ENCODE results near the gene PRKCZ.

Gene PRKCZ

DNA sequence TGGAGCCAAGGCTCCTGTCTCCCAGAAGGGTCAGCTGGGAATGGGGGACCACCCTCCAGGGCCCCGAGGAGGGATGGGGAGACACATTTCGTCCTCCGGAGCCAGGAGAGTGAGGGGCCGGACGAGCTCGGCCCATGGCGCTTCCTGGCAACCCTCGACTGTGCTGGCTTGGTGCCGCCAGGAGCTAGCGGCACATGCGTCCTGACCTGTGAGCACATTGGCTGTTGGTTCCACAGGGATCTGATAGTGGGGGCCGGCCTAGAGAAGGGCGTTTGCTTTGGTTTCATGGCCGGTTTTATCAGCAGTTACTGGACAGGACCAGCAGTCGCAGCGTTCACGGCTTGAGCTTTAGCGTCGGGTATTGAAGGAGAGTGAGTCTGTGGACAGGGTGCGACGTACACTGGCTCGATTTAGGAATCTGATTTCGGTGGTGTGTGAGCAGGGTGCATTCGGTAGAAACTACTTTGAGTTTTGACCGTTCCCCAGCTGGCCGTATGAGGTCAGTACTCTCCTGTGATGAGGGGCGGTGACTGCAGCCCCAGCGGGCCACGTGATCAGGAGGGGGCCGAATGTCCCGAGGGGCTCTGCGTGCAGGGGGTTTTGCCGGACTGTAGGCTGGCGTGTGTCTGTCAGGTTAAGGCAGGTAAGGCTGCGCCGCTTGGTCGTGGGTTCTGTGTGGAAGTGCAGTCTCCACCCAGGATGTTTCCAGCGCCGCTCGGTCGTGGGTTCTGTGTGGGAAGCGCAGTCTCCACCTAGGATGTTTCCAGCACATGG lies 125.7 kb downstream of the PRKCZ start:
- no peak for DNase-seq (ENCODE audit: low read depth in 1 of 2, low spot score in 1 of 2)

DNA sequence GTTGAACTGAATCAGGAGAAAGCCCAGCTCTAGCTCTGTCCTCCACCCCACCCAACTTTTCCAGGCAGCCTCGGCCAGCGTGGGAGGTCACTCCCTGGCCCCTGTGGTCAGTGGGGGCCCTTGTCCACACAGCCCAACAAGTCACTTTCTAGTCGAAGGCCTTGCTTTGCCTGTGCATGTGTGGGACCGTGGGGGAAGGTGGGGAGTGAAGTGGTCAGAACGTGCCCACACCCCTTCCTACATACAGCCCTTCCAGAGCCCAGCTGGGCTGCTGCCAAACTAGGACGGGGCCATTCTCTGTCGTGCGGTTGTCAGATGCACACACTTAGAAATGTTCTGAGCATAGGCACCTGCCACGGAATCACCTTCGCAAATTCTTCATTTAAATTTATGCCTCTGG lies 126.4 kb downstream of the PRKCZ start:
- no peak for DNase-seq (ENCODE audit: low read depth in 1 of 2, low spot score in 1 of 2)

DNA sequence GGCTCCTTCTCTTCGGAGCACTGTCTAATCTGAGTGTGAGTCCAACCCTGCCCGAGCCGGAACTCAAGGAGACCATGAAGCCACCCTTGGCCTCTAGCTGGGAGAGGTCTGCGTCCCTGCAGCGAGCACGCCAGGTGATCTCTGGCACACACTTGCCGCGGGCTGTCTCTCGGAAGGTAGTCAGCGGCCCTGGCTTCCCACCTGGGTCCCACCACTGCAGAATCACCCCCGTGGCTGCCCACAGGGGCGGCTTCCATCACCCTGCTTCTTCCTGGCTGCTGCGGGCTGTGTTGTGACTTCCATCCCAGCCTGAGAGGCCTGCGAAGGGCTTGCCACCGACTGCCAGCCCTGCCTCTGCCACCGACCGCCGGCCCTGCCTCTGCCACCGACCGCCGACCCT lies 127.3 kb downstream of the PRKCZ start:
- no peak for DNase-seq (ENCODE audit: low read depth in 1 of 2, low spot score in 1 of 2)

DNA sequence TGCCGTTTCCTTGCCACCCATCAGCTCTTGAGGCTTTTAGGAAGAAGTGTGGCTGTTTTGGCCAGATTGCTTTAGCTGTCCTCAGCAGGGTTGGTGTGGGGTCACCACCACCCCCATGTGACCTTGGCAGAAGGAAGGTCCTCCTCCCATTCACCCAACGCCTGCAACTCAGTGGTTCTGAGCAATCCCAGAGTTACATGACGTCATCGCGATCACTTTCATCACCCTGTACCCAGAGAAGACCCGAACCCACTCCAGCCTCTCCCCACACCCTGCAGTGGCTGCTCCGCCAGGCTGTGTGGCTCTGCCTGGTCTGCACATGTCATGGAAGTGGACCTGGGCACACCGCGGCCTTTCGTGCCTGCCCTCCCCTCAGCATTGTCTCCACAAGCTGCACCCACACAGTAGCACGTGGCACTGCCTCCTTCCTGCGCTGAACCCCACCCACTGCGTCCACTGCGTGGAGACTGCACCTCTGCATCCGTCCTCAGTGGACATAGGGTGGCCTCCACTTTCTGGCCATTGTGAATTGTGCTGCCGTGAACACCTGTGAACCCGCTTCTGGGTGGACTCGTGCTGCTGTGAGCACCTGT lies 127.8 kb downstream of the PRKCZ start:
- no peak for DNase-seq (ENCODE audit: low read depth in 1 of 2, low spot score in 1 of 2)

DNA sequence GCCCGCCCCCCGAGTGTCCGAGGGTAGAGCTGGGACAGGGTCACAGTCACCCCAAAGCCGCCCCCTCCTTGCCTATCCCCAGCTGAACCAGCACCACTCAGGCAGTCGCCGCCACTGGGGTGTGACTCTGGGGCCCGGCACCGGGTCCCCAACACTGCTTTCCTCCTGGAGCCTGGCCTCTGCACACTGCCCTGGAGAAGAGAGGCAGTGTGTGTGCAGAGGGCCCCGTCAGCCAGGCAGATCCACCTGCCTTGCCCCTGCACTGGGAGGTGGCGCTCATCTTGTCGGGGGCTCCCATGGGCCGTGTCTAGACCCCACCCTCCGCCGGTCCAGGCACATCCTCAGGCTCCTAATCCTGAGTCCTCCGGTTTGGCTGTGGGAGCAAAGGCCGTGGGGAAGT lies 128.7 kb downstream of the PRKCZ start:
- no peak for DNase-seq (ENCODE audit: low read depth in 1 of 2, low spot score in 1 of 2)

DNA sequence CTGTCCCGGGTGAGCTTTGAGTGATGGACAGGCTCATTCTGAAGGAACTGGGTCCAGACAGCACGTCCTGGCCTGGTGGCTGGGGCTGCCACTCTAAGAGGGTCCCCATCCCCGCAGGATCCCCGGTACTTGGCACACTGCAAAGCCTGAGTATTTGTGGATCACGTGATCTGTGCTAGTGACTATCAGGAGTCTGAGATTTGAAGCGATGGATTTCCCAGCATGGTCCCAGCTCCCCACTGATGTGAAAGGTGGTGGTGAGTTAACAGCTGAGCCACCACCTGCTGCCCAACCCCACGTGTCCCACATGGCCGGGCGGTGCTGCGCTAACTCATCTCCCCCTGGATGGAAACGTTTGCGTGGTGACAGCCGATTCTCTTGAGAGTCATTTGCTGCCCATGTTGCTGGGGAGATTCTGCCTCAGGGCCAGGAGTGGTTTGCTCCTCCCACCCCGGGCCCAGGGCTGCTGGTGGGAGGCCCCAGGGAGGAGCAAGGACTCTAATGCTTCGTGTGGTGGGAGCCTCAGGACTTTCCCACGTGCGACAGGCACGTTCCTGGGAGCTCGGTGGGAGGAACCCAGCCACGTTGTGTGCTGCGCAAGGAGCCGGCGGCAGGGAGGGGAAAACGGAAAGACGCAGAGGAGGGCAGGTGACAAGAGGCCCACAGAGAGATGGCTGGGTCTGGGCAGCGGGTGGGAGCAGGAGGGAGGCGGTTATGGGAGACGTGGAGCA lies 129.2 kb downstream of the PRKCZ start:
- no peak for DNase-seq (ENCODE audit: low read depth in 1 of 2, low spot score in 1 of 2)

DNA sequence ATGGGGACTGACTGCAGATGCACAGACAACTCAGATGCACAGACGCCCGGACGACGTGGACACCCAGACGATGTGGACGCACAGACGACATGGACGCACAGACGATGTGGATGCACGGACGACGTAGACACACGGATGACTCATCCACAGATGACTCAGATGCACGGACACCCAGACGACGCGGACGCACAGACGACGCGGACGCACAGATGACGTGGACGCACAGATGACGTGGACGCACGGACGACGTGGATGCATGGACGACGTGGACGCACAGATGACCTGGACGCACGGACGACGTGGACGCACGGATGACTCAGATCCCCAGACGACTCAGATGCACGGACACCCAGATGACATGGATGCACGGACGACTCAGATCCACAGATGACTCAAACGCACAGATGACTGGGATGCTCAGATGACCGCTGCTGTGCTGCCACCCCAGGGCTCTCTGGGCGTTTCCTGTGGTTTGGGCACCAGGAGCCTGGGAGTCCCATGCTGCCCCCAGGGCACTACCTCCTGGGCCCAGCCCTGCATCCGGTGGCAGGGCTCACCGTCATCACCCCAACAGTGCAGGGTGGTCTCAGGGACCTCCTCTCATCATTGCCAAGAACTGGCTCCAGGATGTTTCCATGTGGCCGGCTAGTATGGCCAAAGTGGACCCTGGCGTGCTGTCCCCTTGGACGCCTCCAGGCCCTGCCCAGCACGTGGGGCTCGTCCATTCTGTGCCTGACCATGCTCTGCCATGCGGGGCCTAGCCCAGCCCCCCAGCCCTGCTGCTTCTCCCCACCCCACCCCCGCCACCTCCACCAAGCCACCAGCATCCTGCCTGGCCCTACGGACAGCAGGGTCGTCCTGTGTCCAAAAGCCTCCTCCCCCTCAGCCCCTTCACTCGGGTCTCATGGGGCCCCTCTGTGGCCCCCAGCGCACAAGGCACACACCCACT lies 130.4 kb downstream of the PRKCZ start:
- no peak for DNase-seq (ENCODE audit: low read depth in 1 of 2, low spot score in 1 of 2)

DNA sequence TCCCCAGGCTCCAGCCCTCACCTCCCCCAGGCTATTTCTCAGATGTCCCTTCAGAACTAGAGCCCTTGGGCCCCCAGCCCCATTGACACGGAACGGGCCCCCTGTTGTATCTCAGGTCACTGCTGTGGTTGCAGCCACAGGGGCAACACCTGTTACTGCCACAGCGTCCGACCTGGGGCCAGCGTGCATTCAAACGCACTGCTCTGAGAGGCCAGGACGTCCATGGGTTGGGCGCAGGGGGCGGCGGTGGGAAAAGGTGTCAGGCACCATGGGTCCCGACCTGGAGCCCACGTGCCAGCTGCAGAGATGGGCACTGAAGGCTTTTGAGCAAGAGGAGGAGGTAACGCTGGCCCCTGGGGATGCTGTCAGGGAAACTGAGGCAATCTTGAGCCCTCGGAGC lies 131.1 kb downstream of the PRKCZ start:
- no peak for DNase-seq (ENCODE audit: low read depth in 1 of 2, low spot score in 1 of 2)

DNA sequence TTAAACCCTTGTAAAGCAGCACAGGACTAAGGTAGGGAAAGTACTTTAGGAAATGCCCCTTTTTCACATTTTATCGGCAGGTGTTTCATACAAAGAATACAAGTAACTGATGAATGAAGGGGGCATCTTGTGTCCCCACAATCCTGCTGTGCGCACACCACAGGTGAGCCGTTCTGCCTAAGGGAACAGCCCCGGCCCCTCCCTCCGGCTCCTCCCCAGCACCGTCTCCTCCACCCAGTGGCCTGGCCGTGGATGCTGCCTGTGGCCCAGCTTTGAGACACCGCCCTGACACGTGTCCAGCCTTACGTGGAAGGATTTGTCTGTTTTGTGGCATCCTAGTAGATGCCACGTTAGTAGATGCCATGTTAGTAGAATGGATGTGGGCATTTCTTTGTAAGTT lies 131.5 kb downstream of the PRKCZ start:
- DNase-seq (ENCODE audit: low read depth in 1 of 2, low spot score in 1 of 2) = no peak

DNA sequence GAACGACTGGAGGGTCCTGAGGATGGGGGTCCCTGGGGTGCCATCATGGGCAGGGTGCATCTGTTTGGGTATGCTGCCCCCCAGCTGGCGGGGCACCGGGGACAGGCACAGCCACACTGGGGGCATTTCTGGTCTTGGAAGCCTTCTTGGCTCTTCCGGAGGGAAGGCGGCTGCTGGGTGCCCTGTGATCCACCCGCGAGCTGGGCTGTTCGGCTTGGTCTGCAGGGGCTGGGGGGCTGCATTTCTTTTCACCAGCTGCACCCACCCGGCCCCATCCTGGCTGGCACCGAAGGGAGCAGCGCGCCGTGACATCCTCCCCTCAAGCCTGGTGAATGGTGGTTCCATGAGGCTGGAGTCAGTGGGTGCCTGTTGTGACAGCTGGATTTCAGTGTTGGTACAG lies 132.2 kb downstream of the PRKCZ start:
- DNase-seq (ENCODE audit: low read depth in 1 of 2, low spot score in 1 of 2) = no peak

DNA sequence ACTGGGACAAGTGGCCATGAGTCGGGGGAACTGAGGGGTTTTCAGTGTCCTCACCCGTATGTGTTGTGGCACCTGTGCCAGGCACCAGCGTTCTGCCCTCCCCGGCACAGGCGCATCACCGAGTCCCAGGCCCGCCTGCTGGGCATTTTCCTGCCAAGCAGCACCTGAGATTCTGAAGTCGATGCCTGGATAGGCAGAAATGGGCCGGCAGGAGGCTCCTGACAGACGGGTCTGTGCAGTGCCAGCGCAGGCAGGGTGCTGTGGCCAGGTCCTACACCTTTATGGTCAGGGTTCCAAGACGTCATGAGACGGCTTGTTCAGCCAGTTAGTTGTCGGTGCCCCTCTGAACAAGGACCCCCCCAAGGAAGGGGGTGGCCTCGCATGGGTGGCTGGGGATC lies 133.7 kb downstream of the PRKCZ start:
- DNase-seq (ENCODE audit: low read depth in 1 of 2, low spot score in 1 of 2) = no peak

DNA sequence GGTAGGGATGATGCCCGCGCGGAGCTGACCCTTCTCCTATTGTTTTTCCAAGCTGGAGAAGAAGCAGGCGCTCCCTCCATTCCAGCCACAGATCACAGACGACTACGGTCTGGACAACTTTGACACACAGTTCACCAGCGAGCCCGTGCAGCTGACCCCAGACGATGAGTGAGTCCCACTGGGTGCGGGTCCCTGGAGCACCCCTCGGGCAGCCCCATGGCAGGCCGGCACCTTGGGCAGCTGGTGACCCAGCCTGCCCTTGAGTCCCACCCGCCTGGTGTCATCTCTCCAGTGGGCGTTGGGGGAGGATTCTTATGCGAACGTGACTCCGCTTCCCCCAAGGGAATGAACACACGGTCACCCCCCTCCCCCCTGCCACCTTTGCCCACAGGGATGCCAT lies 134.3 kb downstream of the PRKCZ start:
- no peak for DNase-seq (ENCODE audit: low read depth in 1 of 2, low spot score in 1 of 2)

DNA sequence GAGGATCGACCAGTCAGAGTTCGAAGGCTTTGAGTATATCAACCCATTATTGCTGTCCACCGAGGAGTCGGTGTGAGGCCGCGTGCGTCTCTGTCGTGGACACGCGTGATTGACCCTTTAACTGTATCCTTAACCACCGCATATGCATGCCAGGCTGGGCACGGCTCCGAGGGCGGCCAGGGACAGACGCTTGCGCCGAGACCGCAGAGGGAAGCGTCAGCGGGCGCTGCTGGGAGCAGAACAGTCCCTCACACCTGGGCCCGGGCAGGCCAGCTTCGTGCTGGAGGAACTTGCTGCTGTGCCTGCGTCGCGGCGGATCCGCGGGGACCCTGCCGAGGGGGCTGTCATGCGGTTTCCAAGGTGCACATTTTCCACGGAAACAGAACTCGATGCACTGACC lies 134.7 kb downstream of the PRKCZ start:
- DNase-seq (ENCODE audit: low read depth in 1 of 2, low spot score in 1 of 2) = no peak

DNA sequence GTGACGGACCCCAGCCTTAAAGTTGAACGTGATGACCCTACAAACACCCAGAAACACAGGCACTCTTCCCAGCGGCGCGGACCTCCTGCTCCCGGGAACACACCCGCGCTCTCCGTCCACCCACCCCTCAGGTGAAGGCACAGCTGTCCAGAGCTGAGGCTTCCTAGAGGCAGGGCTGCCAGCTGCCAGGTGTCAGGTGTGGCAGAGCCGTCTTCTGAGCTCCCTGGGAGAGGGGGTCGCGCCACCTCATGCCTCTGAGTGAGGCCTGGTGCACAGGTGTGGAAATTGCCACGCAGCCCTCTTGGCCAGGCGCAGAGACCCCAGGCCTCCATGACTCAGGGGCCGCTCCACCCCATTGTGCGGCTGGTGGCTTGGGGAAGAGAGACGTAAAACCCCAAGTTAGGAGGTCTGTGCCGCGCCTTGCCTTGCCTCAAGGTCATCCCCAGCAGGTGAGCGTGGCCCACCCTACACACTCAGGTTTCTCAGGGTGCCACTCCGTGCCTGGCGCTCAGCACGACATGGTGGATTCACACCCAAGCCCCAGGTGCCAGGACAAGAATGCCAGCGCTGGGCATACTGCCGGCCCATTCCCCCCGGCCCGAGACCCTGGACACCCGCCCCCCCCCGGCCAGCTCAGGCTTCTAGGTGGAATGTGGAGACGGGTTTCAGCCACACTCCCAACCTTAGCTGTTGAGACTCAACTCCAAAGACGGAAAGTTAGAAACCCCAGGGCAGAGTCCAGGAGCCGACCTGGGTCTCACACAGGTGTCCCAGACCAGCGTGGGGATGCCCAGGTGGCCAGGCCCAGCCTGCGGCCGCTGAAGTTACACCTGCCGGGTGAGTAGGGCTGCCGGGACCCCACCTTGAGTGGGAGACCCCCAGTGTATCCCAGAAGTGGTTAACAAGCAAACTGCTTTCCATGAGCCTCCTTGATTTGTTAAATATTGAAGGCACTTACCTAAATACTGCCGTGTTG lies 136.0 kb downstream of the PRKCZ start:
- DNase-seq (ENCODE audit: low read depth in 1 of 2, low spot score in 1 of 2) = no peak

DNA sequence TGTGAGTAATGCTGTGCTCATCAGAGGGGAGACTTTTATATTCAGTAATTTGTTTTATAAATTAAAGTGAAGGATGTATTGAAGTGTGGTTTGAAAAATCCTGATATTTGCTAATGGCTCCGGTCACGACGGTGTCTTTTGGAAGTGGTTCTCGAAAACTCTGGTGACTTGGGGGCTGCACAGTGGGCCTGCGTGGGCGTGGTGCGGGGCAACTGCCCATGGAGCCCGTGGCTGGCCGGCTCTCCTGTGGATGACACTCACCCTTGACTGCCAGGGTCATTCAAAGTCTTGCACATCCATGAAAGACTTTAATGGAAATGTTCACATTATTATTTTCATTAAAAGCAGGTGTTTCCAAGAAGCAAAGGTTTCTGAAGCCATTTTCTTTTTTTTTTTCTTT lies 136.7 kb downstream of the PRKCZ start:
- DNase-seq (ENCODE audit: low read depth in 1 of 2, low spot score in 1 of 2) = no peak

DNA sequence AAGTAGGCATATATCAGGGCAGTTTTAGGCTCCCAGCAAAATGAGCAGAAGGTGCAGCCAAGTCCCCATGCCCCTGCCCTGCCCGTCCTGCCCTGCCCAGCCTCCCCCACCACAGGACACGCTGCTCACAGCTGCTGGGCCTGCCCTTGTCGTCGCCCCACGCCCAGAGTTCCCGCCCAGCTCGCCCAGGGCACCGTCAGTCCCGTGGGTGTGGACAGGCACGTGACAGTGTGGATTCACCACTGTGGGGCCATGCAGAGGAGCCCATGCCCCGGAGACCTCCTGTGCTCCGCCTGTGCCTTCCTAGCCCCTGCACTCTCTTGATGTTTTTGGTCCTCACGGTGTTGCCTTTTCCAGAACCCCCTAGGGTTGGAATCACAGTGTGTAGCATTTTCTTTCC lies 137.4 kb downstream of the PRKCZ start:
- no peak for DNase-seq (ENCODE audit: low read depth in 1 of 2, low spot score in 1 of 2)

DNA sequence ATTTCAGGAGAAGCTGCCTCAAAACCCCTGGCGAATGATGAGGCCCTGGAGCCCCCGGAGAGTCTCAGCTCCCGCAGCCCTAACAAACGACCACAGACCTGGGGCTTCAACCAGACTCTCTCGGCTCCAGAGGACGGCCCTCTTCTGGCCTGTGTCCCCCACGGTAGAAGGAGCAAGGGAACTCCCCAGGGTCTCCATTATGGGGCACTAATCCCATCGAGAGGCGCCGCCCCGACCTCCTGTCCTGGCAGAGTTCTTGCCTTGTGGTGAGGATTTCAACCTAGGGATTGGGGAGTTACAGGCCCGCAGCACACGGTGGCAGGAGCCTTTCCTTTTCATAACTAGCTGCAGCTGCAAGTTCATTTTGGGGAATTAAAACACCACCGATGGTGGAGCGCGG lies 138.1 kb downstream of the PRKCZ start:
- DNase-seq (ENCODE audit: low read depth in 1 of 2, low spot score in 1 of 2) = no peak

DNA sequence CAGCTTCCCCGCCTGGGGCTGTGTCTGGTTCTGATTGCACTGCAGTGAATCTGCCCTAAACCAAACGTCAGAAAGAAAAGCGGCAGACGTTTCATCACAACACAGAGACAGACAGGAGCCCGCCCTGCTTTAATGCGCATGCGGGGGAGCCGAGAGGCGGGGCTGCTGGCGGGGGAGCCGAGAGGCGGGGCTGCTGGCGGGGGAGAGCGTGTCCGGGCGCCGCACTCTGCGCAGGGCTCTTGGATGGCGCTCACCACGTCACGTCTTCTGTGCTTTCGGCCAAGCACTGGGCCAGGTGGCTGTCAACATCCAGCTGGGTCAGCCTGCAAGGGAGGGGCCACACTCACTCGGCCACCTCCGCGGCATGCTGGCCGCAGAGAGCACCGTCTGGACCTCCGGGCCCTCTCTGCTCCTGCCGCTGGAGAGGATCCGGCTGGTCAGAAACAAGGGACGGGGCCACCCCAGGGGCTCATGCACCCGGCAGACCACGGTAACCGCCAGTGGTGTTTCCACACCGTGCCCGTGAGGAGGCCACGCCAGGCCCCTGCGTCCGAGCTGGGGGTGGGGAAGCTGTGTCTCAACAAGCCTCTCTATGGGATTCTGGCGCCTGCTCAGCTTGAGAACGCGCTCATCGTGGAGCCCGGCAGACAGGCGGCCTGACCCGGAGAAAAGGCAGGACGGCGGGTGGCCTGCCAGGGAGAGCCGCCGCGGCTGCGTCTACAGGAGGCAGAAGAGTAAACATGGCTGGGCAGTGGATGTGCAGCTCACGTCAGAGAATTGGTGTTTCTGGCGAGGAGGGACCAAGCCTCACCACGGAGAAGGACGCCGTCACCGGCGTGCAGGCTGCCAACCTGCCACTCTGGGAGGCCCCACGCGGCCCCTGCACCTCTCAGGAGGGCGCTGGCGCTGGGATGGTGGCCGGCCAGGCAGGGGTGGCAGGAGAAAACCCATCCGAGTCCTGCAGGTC lies 139.5 kb downstream of the PRKCZ start:
- peak; percentile 73 to 83 for DNase-seq (ENCODE audit: low read depth in 1 of 2, low spot score in 1 of 2)

DNA sequence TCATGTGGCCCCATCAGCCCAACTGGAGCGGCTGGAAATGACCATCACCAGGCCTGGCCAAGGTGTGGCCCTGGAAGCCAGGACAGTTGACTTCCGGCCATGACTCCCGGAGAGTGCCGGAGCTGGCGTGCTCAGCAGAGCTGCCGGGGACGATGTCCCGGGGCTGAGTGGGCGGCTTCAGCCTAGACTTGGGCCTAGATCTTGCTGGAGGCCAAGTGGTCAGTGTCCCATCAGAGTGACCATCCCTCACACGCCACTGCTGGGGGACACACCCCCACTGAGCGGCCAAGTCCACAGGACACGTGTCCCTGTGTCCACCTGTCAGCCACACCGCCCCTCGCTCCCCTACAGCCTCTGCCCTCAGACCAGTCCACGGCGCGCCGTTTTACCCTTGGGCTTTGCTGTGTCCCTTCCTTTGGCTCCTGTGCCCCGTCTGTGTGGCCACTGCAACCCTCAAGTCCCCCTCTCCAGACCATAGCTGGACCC lies 140.3 kb downstream of the PRKCZ start:
- DNase-seq (ENCODE audit: low read depth in 1 of 2, low spot score in 1 of 2) = no peak

All from activated CD4-positive, alpha-beta T cell treated with anti-CD3 and anti-CD28 coated beads, Interleukin-2, amount 50 U/mL, for 24 hours (primary cell).